GM12878 (cell line): Measurements from ENCODE around the gene MAGI2. TPM values are rescaled to one million over a fixed set of nuclear protein-coding genes. Genes with fewer than 3 reads are reported as not detected.

Experiments used
- ATAC-seq: fragments of 200-7000 bp; cut with Tn5 transposase; 3 replicates; pipeline ENCODE4 v1.9.1; 2020; ENCODE audit warnings: mild to moderate bottlenecking, moderate library complexity
- BruUV-seq: library from RNA; stranded (reverse); fragments of 400-500 nt; replicated peaks from 2 replicates; lab custom pipeline; 2021; lab: Mats Ljungman, UMichigan
- CTCF ChIA-PET: fragments of 300-600 bp; sonication (Branson Sonifier 250); formaldehyde crosslinking; extraction: SDS; loops from one replicate; lab custom pipeline; 2021; ENCODE audit warnings: inconsistent platforms; lab: Yijun Ruan, JAX
- POLR2A ChIA-PET: fragments of 350-600 bp; formaldehyde crosslinking; extraction: SDS; loops from one replicate; lab custom pipeline; 2021; ENCODE audit warnings: inconsistent platforms; lab: Charles Lee
- RAD21 ChIA-PET: fragments of 300-600 bp; sonication (Branson Sonifier 250); formaldehyde crosslinking; loops from one replicate; lab custom pipeline; 2023; ENCODE audit warnings: antibody characterized with exemption; ENCODE audit not compliant: unreplicated experiment; lab: Charles Lee
- SMC1A ChIA-PET: fragments of 300-600 bp; sonication (Branson Sonifier 250); formaldehyde crosslinking; loops from one replicate; lab custom pipeline; 2023; ENCODE audit not compliant: unreplicated experiment, uncharacterized antibody; lab: Charles Lee
- DNase-seq: peaks from one replicate; pipeline ENCODE4 v3.0.0-alpha.2; 2011; ENCODE audit warnings: low read depth, low spot score
- FAIRE-seq: peaks from 3 replicates; lab custom pipeline; 2011; peaks lifted over from hg19 to GRCh38; lab: Jason Lieb, UNC
- H2AFZ ChIP-seq: 2 replicates; pipeline ENCODE4 v1.6.0; 2011; ENCODE audit warnings: low read depth, low read length, control low read depth; ENCODE audit not compliant: control insufficient read depth
- H3K27ac ChIP-seq: 2 replicates; pipeline ENCODE4 v1.5.1; 2011; ENCODE audit warnings: control low read depth; ENCODE audit not compliant: control insufficient read depth, insufficient read depth
- H3K27me3 ChIP-seq, 2 experiments: replicated peaks in 1 of 2; 2 replicates each; pipeline versions ENCODE4 v1.6.0 to v1.6.1; 2011; ENCODE audit warnings: low read length in 1 of 2; ENCODE audit not compliant: control insufficient read depth in 2 of 2, insufficient read depth in 2 of 2
- H3K36me3 ChIP-seq, 2 experiments: 2 replicates each; pipeline ENCODE4 v1.5.1; 2011; ENCODE audit warnings: low read length in 1 of 2; ENCODE audit not compliant: control insufficient read depth in 2 of 2, insufficient read depth in 2 of 2
- H3K4me1 ChIP-seq: 2 replicates; pipeline ENCODE4 v1.6.1; 2011; ENCODE audit warnings: mild to moderate bottlenecking, low read length, moderate library complexity, mixed read lengths; ENCODE audit not compliant: control insufficient read depth, insufficient read depth
- H3K4me2 ChIP-seq: 2 replicates; pipeline ENCODE4 v1.6.0; 2011; ENCODE audit warnings: control low read depth; ENCODE audit not compliant: control insufficient read depth, insufficient read depth
- H3K4me3 ChIP-seq: fragments of 200-600 bp; sonication (generic); 2 replicates; pipeline ENCODE4 v1.5.1; 2016
- H3K79me2 ChIP-seq: 2 replicates; pipeline ENCODE4 v1.6.0; 2011; ENCODE audit warnings: low read length; ENCODE audit not compliant: control insufficient read depth, insufficient read depth
- H3K9ac ChIP-seq: 2 replicates; pipeline ENCODE4 v1.8.0; 2011; ENCODE audit warnings: low read length, control low read depth, mixed read lengths; ENCODE audit not compliant: control insufficient read depth, insufficient read depth
- H3K9me3 ChIP-seq: replicated peaks from 3 replicates; pipeline ENCODE4 v1.5.1; 2011; ENCODE audit warnings: mild to moderate bottlenecking, low read length; ENCODE audit not compliant: control insufficient read depth, insufficient read depth
- H4K20me1 ChIP-seq: 2 replicates; pipeline ENCODE4 v1.6.0; 2011; ENCODE audit not compliant: control insufficient read depth, insufficient read depth
- CEBPB ChIP-seq, 2 experiments: fragments of 150-350 bp in 1 of 2; IDR thresholded peaks; 2 replicates each; pipeline ENCODE4 v1.6.1; 2012 to 2014; ENCODE audit warnings: low read depth in 2 of 2, low read length in 2 of 2, borderline replicate concordance in 1 of 2, inconsistent platforms in 1 of 2
- CHD2 ChIP-seq: IDR thresholded peaks from 2 replicates; pipeline ENCODE4 v1.6.1; 2011; ENCODE audit warnings: low read depth, low read length, improper control_type of control experiment, borderline replicate concordance
- FOXK2 ChIP-seq: fragments of 450-650 bp; IDR thresholded peaks from 2 replicates; pipeline ENCODE4 v1.6.1; 2017; ENCODE audit warnings: mild to moderate bottlenecking, moderate library complexity
- MTA2 ChIP-seq: fragments of 450-650 bp; IDR thresholded peaks from 2 replicates; pipeline ENCODE4 v1.6.1; 2016; ENCODE audit warnings: low read depth, mild to moderate bottlenecking, moderate library complexity
- NFYA ChIP-seq: IDR thresholded peaks from 2 replicates; pipeline ENCODE4 v1.6.1; 2011; ENCODE audit warnings: low read depth, mild to moderate bottlenecking, low read length, improper control_type of control experiment, borderline replicate concordance
- NFYB ChIP-seq: IDR thresholded peaks from 2 replicates; pipeline ENCODE4 v1.6.1; 2011; ENCODE audit warnings: low read depth, mild to moderate bottlenecking, low read length, improper control_type of control experiment, moderate library complexity; ENCODE audit not compliant: insufficient read depth
- NRF1 ChIP-seq: conservative IDR thresholded peaks from 2 replicates; pipeline ENCODE4 v1.6.1; 2011; ENCODE audit warnings: mild to moderate bottlenecking, low read depth, low read length, improper control_type of control experiment
- POLR2AphosphoS5 ChIP-seq: IDR thresholded peaks from 2 replicates; pipeline ENCODE4 v1.6.1; 2011; ENCODE audit warnings: mild to moderate bottlenecking, low read length, inconsistent platforms
- RAD51 ChIP-seq: fragments of 450-650 bp; IDR thresholded peaks from 2 replicates; pipeline ENCODE4 v1.6.1; 2016; ENCODE audit warnings: moderate library complexity, mild to moderate bottlenecking, inconsistent platforms
- SIX5 ChIP-seq: IDR thresholded peaks from 2 replicates; pipeline ENCODE4 v1.6.1; 2011; ENCODE audit warnings: mild to moderate bottlenecking, low read depth, low read length, moderate library complexity; ENCODE audit not compliant: severe bottlenecking
- WGBS: methylation state at CpG from one replicate; pipeline ENCODE4 v1.1.6; 2016; ENCODE audit warnings: low lambda C conversion rate; ENCODE audit not compliant: insufficient replicate concordance, insufficient coverage; ENCODE audit errors: missing lambda C conversion rate; 5-methylcytosine and 5-hydroxymethylcytosine counted together
- in situ Hi-C: fragments of 300-500 bp; cut with MboI; formaldehyde crosslinking; loops from 9 replicates; pipeline ENCODE4 v1.14.3; 2018; ENCODE audit warnings: mixed read lengths
- intact Hi-C: fragments of 100-400 bp; cut with micrococcal nuclease; formaldehyde crosslinking; loops from one replicate; pipeline ENCODE4 v1.14.2; 2022; ENCODE audit not compliant: unreplicated experiment
- polyA plus RNA-seq, 11 experiments: library from polyadenylated mRNA; depleted of rRNA in 4 of 11; unstranded in 6 of 11; stranded (reverse) in 5 of 11; fragments of >200 nt; fragmentation: Nextera tagmentation in 4 of 11; fragmentation: Illumina TruSeq in 1 of 11; extraction: Ambion mirVana in 4 of 11; extraction: Trizol in 1 of 11; gene quantifications; 1 replicate in 1 of 11; 2 replicates in 10 of 11; pipeline versions ENCODE4 v1.2.1 to v1.2.3, GENCODE V29; 2011 to 2016; ENCODE audit warnings: inconsistent platforms in 2 of 11, missing spikeins in 2 of 11, low read depth in 1 of 11
- total RNA-seq, 4 experiments: library from RNA; depleted of rRNA in 3 of 4; stranded (reverse); fragments of >200 nt in 3 of 4; fragmentation: Illumina TruSeq in 1 of 4; extraction: Trizol in 1 of 4; gene quantifications; 2 replicates each; pipeline versions ENCODE4 v1.2.1 to v1.2.3, GENCODE V29; 2013 to 2021
- TF ChIP-seq, protein P1 (sequence below): IDR thresholded peaks from 2 replicates; pipeline ENCODE4 v1.6.1; 2011; ENCODE audit warnings: mild to moderate bottlenecking, low read depth, low read length, moderate library complexity; ENCODE audit not compliant: insufficient replicate concordance
- TF ChIP-seq, protein P2 (sequence below): fragments of 450-650 bp; conservative IDR thresholded peaks from 2 replicates; pipeline ENCODE4 v1.6.1; 2017; ENCODE audit warnings: mild to moderate bottlenecking, moderate library complexity

MAGI2 gene
- total and polyA plus RNA-seq, 10 of the 15 experiments (the other 5 are each of a cell fraction or from before 2014, with no cell fraction given) = 0.01 to 0.31 (median 0.05) TPM; not detected in 2

DNA sequence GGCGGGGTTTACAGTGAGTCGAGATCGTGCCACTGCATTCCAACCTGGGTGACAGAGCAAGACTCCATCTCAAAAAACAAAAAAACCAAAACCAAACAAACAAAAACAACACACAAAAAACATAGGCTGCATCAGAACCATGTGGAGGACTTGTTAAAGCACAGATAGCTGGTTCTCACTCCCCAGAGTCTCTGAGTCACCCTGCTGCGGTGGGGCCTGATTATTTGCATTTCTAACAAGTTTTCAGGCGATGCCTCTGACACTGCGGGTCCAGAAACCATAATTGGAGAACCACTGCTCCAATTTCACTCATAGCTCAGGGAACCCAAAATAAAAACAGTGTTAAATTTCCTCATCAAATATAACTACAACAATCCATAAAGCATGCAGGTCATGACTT, 816.7 kb downstream of the MAGI2 start (continued):
- TF ChIP-seq, protein P1, sequence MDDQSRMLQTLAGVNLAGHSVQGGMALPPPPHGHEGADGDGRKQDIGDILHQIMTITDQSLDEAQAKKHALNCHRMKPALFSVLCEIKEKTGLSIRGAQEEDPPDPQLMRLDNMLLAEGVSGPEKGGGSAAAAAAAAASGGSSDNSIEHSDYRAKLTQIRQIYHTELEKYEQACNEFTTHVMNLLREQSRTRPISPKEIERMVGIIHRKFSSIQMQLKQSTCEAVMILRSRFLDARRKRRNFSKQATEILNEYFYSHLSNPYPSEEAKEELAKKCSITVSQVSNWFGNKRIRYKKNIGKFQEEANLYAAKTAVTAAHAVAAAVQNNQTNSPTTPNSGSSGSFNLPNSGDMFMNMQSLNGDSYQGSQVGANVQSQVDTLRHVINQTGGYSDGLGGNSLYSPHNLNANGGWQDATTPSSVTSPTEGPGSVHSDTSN = no peak

DNA sequence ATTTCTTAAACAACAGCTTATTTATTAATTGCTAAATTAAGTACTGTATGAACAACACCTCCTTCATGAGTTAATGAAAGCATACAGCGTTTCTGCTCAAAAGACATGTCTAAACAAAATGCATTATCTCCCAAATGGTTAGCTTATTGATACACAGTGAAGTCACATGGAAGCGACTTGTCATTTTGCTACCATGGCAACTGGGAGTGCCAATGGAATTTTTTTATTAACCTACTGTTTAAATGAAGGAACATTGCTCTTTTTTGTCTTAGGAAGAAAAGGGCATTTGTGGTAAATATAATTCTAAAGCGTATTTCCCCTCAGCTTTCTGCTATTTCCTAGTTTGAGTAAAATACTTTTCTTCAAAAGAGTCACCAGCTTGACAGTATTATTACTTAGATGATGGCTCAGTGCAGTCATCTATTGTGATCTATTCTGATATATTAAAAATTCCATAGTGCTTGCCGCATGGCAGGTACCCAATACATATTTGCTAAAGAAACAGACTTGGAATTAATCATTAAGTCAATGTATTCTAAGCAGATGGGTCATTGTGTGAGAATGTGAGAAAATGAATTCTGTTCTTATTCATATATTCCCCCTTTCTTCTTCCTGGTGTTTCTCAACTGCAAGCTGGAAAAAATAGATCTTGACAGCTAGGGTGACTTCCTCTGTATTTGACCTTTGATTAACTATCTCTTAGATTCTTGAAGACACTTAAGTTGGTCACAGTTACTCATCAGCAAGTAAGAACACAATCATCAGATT, 818.3 kb downstream of the MAGI2 start:
- intact Hi-C loops = no loop called here
- TF ChIP-seq NFYB = no peak
- Histone ChIP-seq H3K4me3 (no peak overlapping the region), H3K4me1 (no peaks in the 10 kb centered on the region), H4K20me1 (no peaks in the 10 kb centered on the region), H3K9ac (no peak overlapping the region), H3K36me3 (no peaks in the 10 kb centered on the region), H2AFZ (no peak overlapping the region), H3K9me3 (no peaks in the 10 kb centered on the region), H3K27ac (no peak overlapping the region), H3K79me2 (no peaks in the 10 kb centered on the region), H3K27me3 (no peaks in the 10 kb centered on the region), H3K4me2 (no peak overlapping the region)
- ATAC-seq (no peak), FAIRE-seq (no peak), DNase-seq (no peak)
- ChIA-PET POLR2A (no interaction called here), SMC1A (no interaction called here), CTCF (no interaction called here), RAD21 (no interaction called here)
- under 1% methylated on average over 4 of the region's 4 CpGs for WGBS
- BruUV-seq = no TSS peak
- in situ Hi-C loops = no loop called here

DNA sequence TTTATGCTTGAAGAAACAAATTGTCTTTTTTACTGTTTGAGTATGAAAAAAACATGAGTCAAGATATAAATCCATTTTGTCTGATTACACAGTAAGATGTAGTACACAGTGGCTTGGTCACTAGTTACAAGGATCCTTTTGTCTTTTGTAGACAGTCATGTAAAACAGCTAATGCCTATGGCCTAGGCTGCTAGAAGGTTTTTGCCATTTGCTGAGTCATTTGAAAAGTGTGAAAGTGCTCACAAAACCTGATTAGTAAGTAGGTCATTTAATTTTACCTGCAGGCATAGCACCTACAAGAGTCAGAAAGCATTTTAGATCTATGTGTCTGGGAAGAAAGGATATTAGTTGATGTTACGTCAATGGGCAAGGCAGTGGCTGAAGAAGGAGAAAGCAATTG, 819.4 kb downstream of the MAGI2 start:
- POLR2A ChIA-PET = no interaction called here
- no peaks in the 10 kb centered on the region for H3K79me2 ChIP-seq
- H3K36me3 ChIP-seq = no peaks in the 10 kb centered on the region
- H3K9ac ChIP-seq = no peak overlapping the region
- CTCF ChIA-PET = no interaction called here
- H3K4me3 ChIP-seq = no peak overlapping the region
- in situ Hi-C loops (no loop called here), intact Hi-C loops (no loop called here)
- no peaks in the 10 kb centered on the region for H3K27me3 ChIP-seq
- no peaks in the 10 kb centered on the region for H3K4me1 ChIP-seq
- WGBS = 94% methylated on average over 1 of the region's 1 CpG
- H3K9me3 ChIP-seq = no peaks in the 10 kb centered on the region
- no peak for TF ChIP-seq FOXK2
- TF ChIP-seq MTA2 = no peak
- no peak for TF ChIP-seq CEBPB (IDR thresholded peaks at IDR 0.05; ENCODE audit: borderline replicate concordance in 1 of 2, low read depth in 2 of 2, low read length in 2 of 2)
- no peak for TF ChIP-seq RAD51
- TF ChIP-seq NFYA = no peak
- TF ChIP-seq, protein P2, sequence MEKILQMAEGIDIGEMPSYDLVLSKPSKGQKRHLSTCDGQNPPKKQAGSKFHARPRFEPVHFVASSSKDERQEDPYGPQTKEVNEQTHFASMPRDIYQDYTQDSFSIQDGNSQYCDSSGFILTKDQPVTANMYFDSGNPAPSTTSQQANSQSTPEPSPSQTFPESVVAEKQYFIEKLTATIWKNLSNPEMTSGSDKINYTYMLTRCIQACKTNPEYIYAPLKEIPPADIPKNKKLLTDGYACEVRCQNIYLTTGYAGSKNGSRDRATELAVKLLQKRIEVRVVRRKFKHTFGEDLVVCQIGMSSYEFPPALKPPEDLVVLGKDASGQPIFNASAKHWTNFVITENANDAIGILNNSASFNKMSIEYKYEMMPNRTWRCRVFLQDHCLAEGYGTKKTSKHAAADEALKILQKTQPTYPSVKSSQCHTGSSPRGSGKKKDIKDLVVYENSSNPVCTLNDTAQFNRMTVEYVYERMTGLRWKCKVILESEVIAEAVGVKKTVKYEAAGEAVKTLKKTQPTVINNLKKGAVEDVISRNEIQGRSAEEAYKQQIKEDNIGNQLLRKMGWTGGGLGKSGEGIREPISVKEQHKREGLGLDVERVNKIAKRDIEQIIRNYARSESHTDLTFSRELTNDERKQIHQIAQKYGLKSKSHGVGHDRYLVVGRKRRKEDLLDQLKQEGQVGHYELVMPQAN = no peak
- no peak for TF ChIP-seq POLR2AphosphoS5
- no peak for TF ChIP-seq NRF1
- no peak for TF ChIP-seq CHD2
- TF ChIP-seq SIX5 = no peak
- TF ChIP-seq, all 136 proteins: peak for 0
- SMC1A ChIA-PET = interaction anchor here (0.5 kb wide), 1 partner anchor 614 kb away, joined by 3 read pairs; no protein-coding TSS in a partner anchor
- RAD21 ChIA-PET = no interaction called here
- no peak overlapping the region for H3K27ac ChIP-seq
- no peak for ATAC-seq
- BruUV-seq = no TSS peak
- H3K4me2 ChIP-seq = no peak overlapping the region
- H2AFZ ChIP-seq = no peak overlapping the region
- no peaks in the 10 kb centered on the region for H4K20me1 ChIP-seq
- DNase-seq = no peak
- FAIRE-seq = no peak
